ENCODE data around the gene GREB1L.

Gene GREB1L

GRCh38 chr18:21479721-21480120, 237.7 kb downstream of the GREB1L start:
- no peak overlapping the region for H3K4me2 ChIP-seq (ENCODE audit: low read length)
- H3K27ac ChIP-seq (ENCODE audit: low read depth, low read length): no peak overlapping the region
- H4K12ac ChIP-seq (ENCODE audit: low read depth, low read length): no peak overlapping the region
- no peak overlapping the region for H2BK120ac ChIP-seq (ENCODE audit: insufficient read depth, low read length, poor library complexity)
- peaks cover 21 to 22% of the 10 kb centered on the region in 2 experiments for H3K36me3 ChIP-seq (ENCODE audit: control insufficient read depth in 1 of 2, insufficient read depth in 2 of 2, low read length in 2 of 2)
- no peak overlapping the region for H3K4me3 ChIP-seq (ENCODE audit: low read depth, low read length)
- no peak overlapping the region for H3K4ac ChIP-seq (ENCODE audit: low read depth, low read length)
- H3K9me3 ChIP-seq (ENCODE audit: insufficient read depth, low read depth, low read length): no peaks in the 10 kb centered on the region
- H3K27me3 ChIP-seq (ENCODE audit: insufficient read depth, low read length): no peaks in the 10 kb centered on the region
- 100% methylated on average over 1 of the region's 5 CpGs for WGBS (ENCODE audit: extremely low coverage, insufficient coverage, insufficient read length)
- H3K9ac ChIP-seq (ENCODE audit: low read length): no peak overlapping the region
- H2AK5ac ChIP-seq (ENCODE audit: low read length): no peak overlapping the region
- no peak overlapping the region for H2BK12ac ChIP-seq (ENCODE audit: low read length)
- H3K14ac ChIP-seq (ENCODE audit: low read length): no peak overlapping the region
- no peaks in the 10 kb centered on the region for H3K4me1 ChIP-seq (ENCODE audit: control insufficient read depth in 1 of 2, insufficient read depth in 2 of 2, low read length in 2 of 2)
- H3K79me2 ChIP-seq (ENCODE audit: control insufficient read depth, insufficient read depth, low read length, poor library complexity): no peaks in the 10 kb centered on the region
- H3K18ac ChIP-seq (ENCODE audit: low read length): no peak overlapping the region
- H2AFZ ChIP-seq (ENCODE audit: insufficient read depth, low read length, poor library complexity): no peak overlapping the region
- H4K8ac ChIP-seq (ENCODE audit: low read depth, low read length): no peak overlapping the region
- DNase-seq: peak; percentile 24 to 72
- no peak overlapping the region for H3K23ac ChIP-seq (ENCODE audit: low read length)
- no peak overlapping the region for H2BK5ac ChIP-seq (ENCODE audit: low read depth, low read length, poor library complexity)
- H3K79me1 ChIP-seq (ENCODE audit: low read length): no peaks in the 10 kb centered on the region
- H4K91ac ChIP-seq (ENCODE audit: low read depth, low read length): no peak overlapping the region

GRCh38 chr18:21481739-21482138, 239.7 kb downstream of the GREB1L start:
- H3K18ac ChIP-seq (ENCODE audit: low read length): no peak overlapping the region
- no peak overlapping the region for H3K4ac ChIP-seq (ENCODE audit: low read depth, low read length)
- no peaks in the 10 kb centered on the region for H3K79me1 ChIP-seq (ENCODE audit: low read length)
- H3K4me2 ChIP-seq (ENCODE audit: low read length): no peak overlapping the region
- H3K4me3 ChIP-seq (ENCODE audit: low read depth, low read length): no peak overlapping the region
- H3K23ac ChIP-seq (ENCODE audit: low read length): no peak overlapping the region
- no peaks in the 10 kb centered on the region for H3K4me1 ChIP-seq (ENCODE audit: control insufficient read depth in 1 of 2, insufficient read depth in 2 of 2, low read length in 2 of 2)
- DNase-seq: no peak
- H3K9me3 ChIP-seq (ENCODE audit: insufficient read depth, low read depth, low read length): no peaks in the 10 kb centered on the region
- H3K14ac ChIP-seq (ENCODE audit: low read length): no peak overlapping the region
- H4K91ac ChIP-seq (ENCODE audit: low read depth, low read length): no peak overlapping the region
- no peak overlapping the region for H4K12ac ChIP-seq (ENCODE audit: low read depth, low read length)
- H2BK5ac ChIP-seq (ENCODE audit: low read depth, low read length, poor library complexity): no peak overlapping the region
- no peak overlapping the region for H3K9ac ChIP-seq (ENCODE audit: low read length)
- H2BK12ac ChIP-seq (ENCODE audit: low read length): no peak overlapping the region
- no peaks in the 10 kb centered on the region for H3K79me2 ChIP-seq (ENCODE audit: control insufficient read depth, insufficient read depth, low read length, poor library complexity)
- H2AK5ac ChIP-seq (ENCODE audit: low read length): no peak overlapping the region
- peaks cover 24 to 27% of the 10 kb centered on the region in 2 experiments for H3K36me3 ChIP-seq (ENCODE audit: control insufficient read depth in 1 of 2, insufficient read depth in 2 of 2, low read length in 2 of 2)
- H4K8ac ChIP-seq (ENCODE audit: low read depth, low read length): no peak overlapping the region
- no peak overlapping the region for H2AFZ ChIP-seq (ENCODE audit: insufficient read depth, low read length, poor library complexity)
- H2BK120ac ChIP-seq (ENCODE audit: insufficient read depth, low read length, poor library complexity): no peak overlapping the region
- H3K27me3 ChIP-seq (ENCODE audit: insufficient read depth, low read length): no peaks in the 10 kb centered on the region
- H3K27ac ChIP-seq (ENCODE audit: low read depth, low read length): no peak overlapping the region
- no CpG with 5 or more reads among the region's 2 CpGs for WGBS (ENCODE audit: extremely low coverage, insufficient coverage, insufficient read length)

GRCh38 chr18:21483051-21483450, 241.0 kb downstream of the GREB1L start:
- no peak overlapping the region for H3K4me2 ChIP-seq (ENCODE audit: low read length)
- no peak overlapping the region for H2AFZ ChIP-seq (ENCODE audit: insufficient read depth, low read length, poor library complexity)
- no peak overlapping the region for H3K27ac ChIP-seq (ENCODE audit: low read depth, low read length)
- no peak for DNase-seq
- no peak overlapping the region for H4K91ac ChIP-seq (ENCODE audit: low read depth, low read length)
- no peak overlapping the region for H3K4me3 ChIP-seq (ENCODE audit: low read depth, low read length)
- H3K18ac ChIP-seq (ENCODE audit: low read length): no peak overlapping the region
- H4K12ac ChIP-seq (ENCODE audit: low read depth, low read length): no peak overlapping the region
- no CpG with 5 or more reads among the region's 5 CpGs for WGBS (ENCODE audit: extremely low coverage, insufficient coverage, insufficient read length)
- H3K79me2 ChIP-seq (ENCODE audit: control insufficient read depth, insufficient read depth, low read length, poor library complexity): no peaks in the 10 kb centered on the region
- H3K4me1 ChIP-seq (ENCODE audit: control insufficient read depth in 1 of 2, insufficient read depth in 2 of 2, low read length in 2 of 2): no peaks in the 10 kb centered on the region
- no peaks in the 10 kb centered on the region for H3K79me1 ChIP-seq (ENCODE audit: low read length)
- no peak overlapping the region for H2AK5ac ChIP-seq (ENCODE audit: low read length)
- H3K9ac ChIP-seq (ENCODE audit: low read length): no peak overlapping the region
- H3K4ac ChIP-seq (ENCODE audit: low read depth, low read length): no peak overlapping the region
- no peak overlapping the region for H2BK12ac ChIP-seq (ENCODE audit: low read length)
- no peak overlapping the region for H3K14ac ChIP-seq (ENCODE audit: low read length)
- no peaks in the 10 kb centered on the region for H3K9me3 ChIP-seq (ENCODE audit: insufficient read depth, low read depth, low read length)
- H4K8ac ChIP-seq (ENCODE audit: low read depth, low read length): no peak overlapping the region
- peaks cover 20 to 25% of the 10 kb centered on the region in 2 experiments for H3K36me3 ChIP-seq (ENCODE audit: control insufficient read depth in 1 of 2, insufficient read depth in 2 of 2, low read length in 2 of 2)
- H3K27me3 ChIP-seq (ENCODE audit: insufficient read depth, low read length): no peaks in the 10 kb centered on the region
- H3K23ac ChIP-seq (ENCODE audit: low read length): no peak overlapping the region
- H2BK5ac ChIP-seq (ENCODE audit: low read depth, low read length, poor library complexity): no peak overlapping the region
- H2BK120ac ChIP-seq (ENCODE audit: insufficient read depth, low read length, poor library complexity): no peak overlapping the region

- peaks cover 23 to 28% of the 10 kb centered on the region in 2 experiments for H3K36me3 ChIP-seq (ENCODE audit: control insufficient read depth in 1 of 2, insufficient read depth in 2 of 2, low read length in 2 of 2)
Observed at GRCh38 chr18:21484851-21485636, 243.0 kb downstream of the GREB1L start.

More at GRCh38 chr18:21484851-21485636, 243.0 kb downstream of the GREB1L start:
- no peak overlapping the region for H3K14ac ChIP-seq (ENCODE audit: low read length)
- no peaks in the 10 kb centered on the region for H3K27me3 ChIP-seq (ENCODE audit: insufficient read depth, low read length)
- no peak overlapping the region for H3K9ac ChIP-seq (ENCODE audit: low read length)
- no peaks in the 10 kb centered on the region for H3K79me1 ChIP-seq (ENCODE audit: low read length)
- H3K23ac ChIP-seq (ENCODE audit: low read length): no peak overlapping the region
- H3K79me2 ChIP-seq (ENCODE audit: control insufficient read depth, insufficient read depth, low read length, poor library complexity): no peaks in the 10 kb centered on the region
- H2BK12ac ChIP-seq (ENCODE audit: low read length): no peak overlapping the region
- H3K4ac ChIP-seq (ENCODE audit: low read depth, low read length): no peak overlapping the region
- H2BK5ac ChIP-seq (ENCODE audit: low read depth, low read length, poor library complexity): no peak overlapping the region
- H3K4me1 ChIP-seq (ENCODE audit: control insufficient read depth in 1 of 2, insufficient read depth in 2 of 2, low read length in 2 of 2): no peaks in the 10 kb centered on the region
- H2AK5ac ChIP-seq (ENCODE audit: low read length): no peak overlapping the region
- H3K4me3 ChIP-seq (ENCODE audit: low read depth, low read length): no peak overlapping the region
- H4K8ac ChIP-seq (ENCODE audit: low read depth, low read length): no peak overlapping the region
- no peak overlapping the region for H3K4me2 ChIP-seq (ENCODE audit: low read length)
- no peak overlapping the region for H2AFZ ChIP-seq (ENCODE audit: insufficient read depth, low read length, poor library complexity)
- H4K91ac ChIP-seq (ENCODE audit: low read depth, low read length): no peak overlapping the region
- H3K18ac ChIP-seq (ENCODE audit: low read length): no peak overlapping the region
- WGBS (ENCODE audit: extremely low coverage, insufficient coverage, insufficient read length): no CpG with 5 or more reads among the region's 7 CpGs
- DNase-seq: no peak
- H4K12ac ChIP-seq (ENCODE audit: low read depth, low read length): no peak overlapping the region
- no peaks in the 10 kb centered on the region for H3K9me3 ChIP-seq (ENCODE audit: insufficient read depth, low read depth, low read length)
- H3K27ac ChIP-seq (ENCODE audit: low read depth, low read length): no peak overlapping the region
- no peak overlapping the region for H2BK120ac ChIP-seq (ENCODE audit: insufficient read depth, low read length, poor library complexity)

All from trophoblast cell (in vitro differentiated cells and primary cell).